Right lobe of liver (tissue), 6 donors: ENCODE results near the gene DGKA. TPM values are rescaled to one million over a fixed set of nuclear protein-coding genes. Genes with fewer than 3 reads are reported as not detected.
"Not testable (repeated sequence)": the region's sequence is repeated elsewhere in the genome, so short reads cannot be mapped to it uniquely, and the experiment has no call there.

ENCODE experiments used
- ATAC-seq, 4 donors: fragments of 200-7000 bp; cut with Tn5 transposase; one replicate each; pipeline ENCODE4 v1.9.1; 2020; ENCODE audit warnings: mild to moderate bottlenecking in 4 of 4, moderate library complexity in 4 of 4
- DNase-seq, 3 donors: peaks; one replicate each; pipeline ENCODE4 v3.0.0-alpha.2; 2020
- H3K27ac ChIP-seq, 3 donors: fragments of 200-600 bp; one replicate each; pipeline ENCODE4 v1.8.0; 2022
- H3K27me3 ChIP-seq, 2 donors: fragments of 200-600 bp; one replicate each; pipeline ENCODE4 v1.8.0; 2022
- H3K36me3 ChIP-seq, 4 donors: fragments of 200-600 bp; sonication (generic) in 1 of 4; one replicate each; pipeline versions ENCODE4 v1.5.1 to v1.8.0; 2017 to 2022; ENCODE audit warnings: control low read depth in 1 of 4
- H3K4me1 ChIP-seq, 4 donors: fragments of 200-600 bp; sonication (generic) in 1 of 4; one replicate each; pipeline versions ENCODE4 v1.5.1 to v1.8.0; 2017 to 2022; ENCODE audit warnings: control low read depth in 1 of 4
- H3K4me3 ChIP-seq, 3 donors: fragments of 200-600 bp; one replicate each; pipeline ENCODE4 v1.8.0; 2022
- H3K9me3 ChIP-seq, 4 donors: fragments of 200-600 bp; sonication (generic) in 1 of 4; one replicate each; pipeline versions ENCODE4 v1.5.1 to v1.8.0; 2017 to 2022; ENCODE audit warnings: control low read depth in 1 of 4
- POLR2A ChIP-seq: fragments of 450-650 bp; IDR thresholded peaks from one replicate; pipeline ENCODE4 v1.6.1; 2017; ENCODE audit warnings: antibody characterized with exemption, mild to moderate bottlenecking
- WGBS: methylation state at CpG from one replicate; pipeline ENCODE4 v1.1.6; 2018; ENCODE audit warnings: low coverage, low lambda C conversion rate; ENCODE audit not compliant: insufficient coverage; ENCODE audit errors: missing lambda C conversion rate; 5-methylcytosine and 5-hydroxymethylcytosine counted together
- intact Hi-C, 2 donors: fragments of 100-400 bp; cut with DNase I; formaldehyde crosslinking; loops; one replicate each; pipeline versions ENCODE4 v1.11.2 to v1.14.1; 2022
- total RNA-seq, 6 experiments: library from RNA; depleted of rRNA in 2 of 6; stranded (reverse); fragments of >200 nt in 2 of 6; fragmentation: NEBNext Ultra II Directional in 3 of 6; extraction: Animal tissue kit (Norgen Biotek cat#: 25700) in 3 of 6; gene quantifications; one replicate each; pipeline versions ENCODE4 v1.1.0 to v1.2.4, GENCODE V29; 2016 to 2023
- TF ChIP-seq, protein P1 (sequence below), 4 donors: fragments of 200-600 bp in 3 of 4; fragments of 450-650 bp in 1 of 4; IDR thresholded peaks; one replicate each; pipeline versions ENCODE4 v1.5.1 to v1.8.0; 2016 to 2022; ENCODE audit warnings: antibody characterized with exemption in 4 of 4, mild to moderate bottlenecking in 2 of 4
- donor health status: DM: no; HTN: yes; CAD: no.
- donor health status: DM: no; HTN: no; CAD: no.
- donor health status: DM: no; HTN: no; CAD: no.
- donor health status: DM: no; HTN: yes; CAD: no.
- donor health status: DM: no; HTN: yes; CAD: no.

The DGKA gene
- total RNA-seq, 6 experiments from 2014 or later, result 2.7 to 7.6 (median 4.9) TPM

GRCh38 chr12:55984861-55985260 lies 53.9 kb downstream of the DGKA start:
- Histone ChIP-seq H3K36me3 (peaks cover 0 to 52% (median 5%) of the 10 kb centered on the region in 4 donors), H3K4me1 (no peaks in the 10 kb centered on the region), H3K27me3 (no peaks in the 10 kb centered on the region), H3K27ac (no peak overlapping the region), H3K9me3 (no peaks in the 10 kb centered on the region), H3K4me3 (no peak overlapping the region)
- TF ChIP-seq POLR2A, result no peak
- TF ChIP-seq, protein P1, sequence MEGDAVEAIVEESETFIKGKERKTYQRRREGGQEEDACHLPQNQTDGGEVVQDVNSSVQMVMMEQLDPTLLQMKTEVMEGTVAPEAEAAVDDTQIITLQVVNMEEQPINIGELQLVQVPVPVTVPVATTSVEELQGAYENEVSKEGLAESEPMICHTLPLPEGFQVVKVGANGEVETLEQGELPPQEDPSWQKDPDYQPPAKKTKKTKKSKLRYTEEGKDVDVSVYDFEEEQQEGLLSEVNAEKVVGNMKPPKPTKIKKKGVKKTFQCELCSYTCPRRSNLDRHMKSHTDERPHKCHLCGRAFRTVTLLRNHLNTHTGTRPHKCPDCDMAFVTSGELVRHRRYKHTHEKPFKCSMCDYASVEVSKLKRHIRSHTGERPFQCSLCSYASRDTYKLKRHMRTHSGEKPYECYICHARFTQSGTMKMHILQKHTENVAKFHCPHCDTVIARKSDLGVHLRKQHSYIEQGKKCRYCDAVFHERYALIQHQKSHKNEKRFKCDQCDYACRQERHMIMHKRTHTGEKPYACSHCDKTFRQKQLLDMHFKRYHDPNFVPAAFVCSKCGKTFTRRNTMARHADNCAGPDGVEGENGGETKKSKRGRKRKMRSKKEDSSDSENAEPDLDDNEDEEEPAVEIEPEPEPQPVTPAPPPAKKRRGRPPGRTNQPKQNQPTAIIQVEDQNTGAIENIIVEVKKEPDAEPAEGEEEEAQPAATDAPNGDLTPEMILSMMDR (IDR thresholded peaks at IDR 0.05), result no peak
- intact Hi-C loops, result no loop called here
- WGBS, result 68% methylated on average over 2 of the region's 2 CpGs
- DNase-seq (no peak), ATAC-seq (no peak)

GRCh38 chr12:55985341-55985740 lies 54.4 kb downstream of the DGKA start:
- no peak overlapping the region for H3K27ac ChIP-seq
- no peaks in the 10 kb centered on the region for H3K9me3 ChIP-seq
- peaks cover 0 to 57% (median 7%) of the 10 kb centered on the region in 4 donors for H3K36me3 ChIP-seq
- WGBS, result 70% methylated on average over 4 of the region's 4 CpGs
- H3K27me3 ChIP-seq, result no peaks in the 10 kb centered on the region
- ATAC-seq (no peak), DNase-seq (no peak)
- intact Hi-C loops, result no loop called here
- H3K4me1 ChIP-seq, result no peaks in the 10 kb centered on the region
- TF ChIP-seq, protein P1 (IDR thresholded peaks at IDR 0.05), result no peak
- no peak for TF ChIP-seq POLR2A
- no peak overlapping the region for H3K4me3 ChIP-seq

DNA sequence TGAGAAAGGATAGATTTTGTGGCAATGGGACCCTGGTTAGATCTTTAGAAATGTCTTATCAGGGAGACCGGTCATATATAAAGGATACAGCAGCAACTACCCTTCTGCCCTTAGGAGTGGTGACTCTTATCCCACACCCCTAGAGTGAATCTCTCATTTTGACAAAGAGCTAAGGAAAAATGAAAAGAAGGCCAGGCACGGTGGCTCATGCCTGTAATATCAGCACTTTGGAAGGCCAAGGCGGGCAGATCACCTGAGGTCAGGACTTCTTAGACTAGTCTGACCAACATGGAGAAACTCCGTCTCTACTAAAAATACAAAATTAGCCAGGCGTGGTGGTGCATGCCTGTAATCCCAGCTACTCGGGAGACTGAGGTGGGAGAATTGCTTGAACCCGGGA lies 55.0 kb downstream of the DGKA start:
- H3K27ac ChIP-seq, H3K4me1 ChIP-seq, H3K9me3 ChIP-seq, intact Hi-C loops, H3K27me3 ChIP-seq, H3K4me3 ChIP-seq, DNase-seq, ATAC-seq: not testable (repeated sequence)
- WGBS, result 100% methylated on average over 2 of the region's 7 CpGs
- peaks cover 0 to 63% (median 13%) of the 10 kb centered on the region in 4 donors for H3K36me3 ChIP-seq

- no peak for DNase-seq
- Histone ChIP-seq H3K9me3 (no peaks in the 10 kb centered on the region), H3K27me3 (no peaks in the 10 kb centered on the region), H3K4me1 (peaks cover 0 to 16% (median 4%) of the 10 kb centered on the region in 4 donors), H3K4me3 (no peak overlapping the region), H3K36me3 (peaks cover 0 to 77% (median 26%) of the 10 kb centered on the region in 4 donors), H3K27ac (no peak overlapping the region)
- ATAC-seq, result no peak
- intact Hi-C loops, result loop anchor here in 1 of 2 donors (10.0 kb wide), 1 partner anchor 54 kb away; the partner anchor contains the start of gene RPS26
- TF ChIP-seq, protein P1 (IDR thresholded peaks at IDR 0.05), result no peak
- TF ChIP-seq POLR2A, result no peak
- WGBS, result 61% methylated on average over 2 of the region's 3 CpGs
These were observed 60.1 kb downstream of the DGKA start for GRCh38 chr12:55991110-55991509.

- intact Hi-C loops, result loop anchor here in 1 of 2 donors (10.0 kb wide), 1 partner anchor 51 kb away; the partner anchor contains the start of gene RPS26
- TF ChIP-seq, protein P1 (IDR thresholded peaks at IDR 0.05), result no peak
- TF ChIP-seq POLR2A, result no peak
- peaks cover 0 to 59% (median 26%) of the 10 kb centered on the region in 4 donors for H3K36me3 ChIP-seq
These were observed 62.4 kb downstream of the DGKA start for GRCh38 chr12:55993230-55993853.

More at GRCh38 chr12:55993230-55993853, 62.4 kb downstream of the DGKA start:
- 71% methylated on average over 4 of the region's 4 CpGs for WGBS
- DNase-seq, result no peak
- ATAC-seq, result no peak
- no peak overlapping the region for H3K4me3 ChIP-seq
- H3K27ac ChIP-seq, result no peak overlapping the region
- no peaks in the 10 kb centered on the region for H3K27me3 ChIP-seq
- H3K9me3 ChIP-seq, result no peaks in the 10 kb centered on the region
- H3K4me1 ChIP-seq, result peaks cover 0 to 23% (median 5%) of the 10 kb centered on the region in 4 donors
